Calu3 (cell line): ENCODE results near the gene C1orf35. TPM values are rescaled to one million over a fixed set of nuclear protein-coding genes. Genes with fewer than 3 reads are reported as not detected.
A peak's percentile ranks its signal among the peaks of the same experiment; 100 is the strongest.

Experiments used
- BruUV-seq: library from RNA; stranded (reverse); fragments of 400-500 nt; replicated peaks from 2 replicates; lab custom pipeline; 2021; lab: Mats Ljungman, UMichigan
- CTCF ChIA-PET: fragments of 300-600 bp; sonication (Branson Sonifier 250); formaldehyde crosslinking; loops from one replicate; lab custom pipeline; 2022; ENCODE audit warnings: antibody characterized with exemption; lab: Charles Lee
- DNase-seq: peaks from one replicate; pipeline ENCODE4 v3.0.0; 2022
- H3K27ac Mint-ChIP-seq: one replicate; pipeline ENCODE4 v1.8.0; 2022; ENCODE audit warnings: mixed read lengths; ENCODE audit not compliant: unreplicated experiment
- H3K27me3 Mint-ChIP-seq: one replicate; pipeline ENCODE4 v1.8.0; 2022; ENCODE audit warnings: mixed read lengths; ENCODE audit not compliant: unreplicated experiment
- H3K36me3 Mint-ChIP-seq: one replicate; pipeline ENCODE4 v1.8.0; 2022; ENCODE audit warnings: mild to moderate bottlenecking, moderate library complexity, mixed read lengths; ENCODE audit not compliant: insufficient read depth, unreplicated experiment
- H3K4me1 Mint-ChIP-seq: one replicate; pipeline ENCODE4 v1.8.0; 2022; ENCODE audit warnings: mild to moderate bottlenecking, low read depth, mixed read lengths; ENCODE audit not compliant: unreplicated experiment
- H3K4me3 Mint-ChIP-seq: one replicate; pipeline ENCODE4 v1.8.0; 2022; ENCODE audit warnings: mild to moderate bottlenecking, low read depth, moderate library complexity, mixed read lengths; ENCODE audit not compliant: unreplicated experiment
- H3K9me3 Mint-ChIP-seq: one replicate; pipeline ENCODE4 v1.8.0; 2022; ENCODE audit warnings: low read depth, mixed read lengths; ENCODE audit not compliant: unreplicated experiment
- CTCF ChIP-seq: fragments of 200-600 bp; IDR thresholded peaks from one replicate; pipeline ENCODE4 v1.8.0; 2022; ENCODE audit warnings: antibody characterized with exemption; ENCODE audit not compliant: unreplicated experiment
- intact Hi-C: fragments of 100-400 bp; cut with micrococcal nuclease; formaldehyde crosslinking; loops from one replicate; pipeline ENCODE4 v1.10.0; 2022; ENCODE audit not compliant: unreplicated experiment
- total RNA-seq: library from RNA; stranded (reverse); gene quantifications from 2 replicates; pipeline ENCODE4 v1.2.3, GENCODE V29; 2022

The C1orf35 gene
- total RNA-seq, 1 experiment from 2014 or later: 38.1 TPM

- BruUV-seq: no TSS peak
- peaks cover 20% of the 10 kb centered on the region for H3K4me1 Mint-ChIP-seq
- intact Hi-C loops: no loop called here
- H3K27ac Mint-ChIP-seq: no peak overlapping the region
- H3K4me3 Mint-ChIP-seq: peak overlapping the region; percentile 84
- TF ChIP-seq CTCF: no peak
- CTCF ChIA-PET: interaction anchor here (1.0 kb wide), 1 partner anchor 21 kb away, joined by 3 read pairs; the partner anchor contains the start of gene IBA57
- H3K27me3 Mint-ChIP-seq: no peaks in the 10 kb centered on the region
- no peaks in the 10 kb centered on the region for H3K9me3 Mint-ChIP-seq
- peaks cover 65% of the 10 kb centered on the region for H3K36me3 Mint-ChIP-seq
- DNase-seq: no peak
These were observed 41.3 kb upstream of the C1orf35 start for GRCh38 chr1:228144193-228144992.

GRCh38 chr1:228143480-228144192 is 40.5 kb upstream of the C1orf35 start:
- H3K4me1 Mint-ChIP-seq: peaks cover 20% of the 10 kb centered on the region
- H3K36me3 Mint-ChIP-seq: peaks cover 59% of the 10 kb centered on the region
- H3K4me3 Mint-ChIP-seq: peak overlapping the region; percentile 84
- DNase-seq: no peak
- CTCF ChIA-PET: no interaction called here
- H3K27ac Mint-ChIP-seq: peak overlapping the region; percentile 18
- no peaks in the 10 kb centered on the region for H3K9me3 Mint-ChIP-seq
- H3K27me3 Mint-ChIP-seq: no peaks in the 10 kb centered on the region
- BruUV-seq: no TSS peak
- TF ChIP-seq CTCF: no peak
- intact Hi-C loops: no loop called here

- CTCF ChIA-PET: interaction anchor here (0.7 to 2.1 kb wide), 2 partner anchors 12 to 23 kb away, joined by 4 to 6 read pairs; partner anchors contain the start of gene IBA57
- H3K27me3 Mint-ChIP-seq: no peaks in the 10 kb centered on the region
- peaks cover 20% of the 10 kb centered on the region for H3K4me1 Mint-ChIP-seq
- no peak overlapping the region for H3K27ac Mint-ChIP-seq
- no peak for DNase-seq
- peaks cover 55% of the 10 kb centered on the region for H3K36me3 Mint-ChIP-seq
- no TSS peak for BruUV-seq
- TF ChIP-seq CTCF: no peak
- peak overlapping the region; percentile 84 for H3K4me3 Mint-ChIP-seq
- H3K9me3 Mint-ChIP-seq: no peaks in the 10 kb centered on the region
- intact Hi-C loops: no loop called here
These were observed 39.6 kb upstream of the C1orf35 start for GRCh38 chr1:228142701-228143136.

DNA sequence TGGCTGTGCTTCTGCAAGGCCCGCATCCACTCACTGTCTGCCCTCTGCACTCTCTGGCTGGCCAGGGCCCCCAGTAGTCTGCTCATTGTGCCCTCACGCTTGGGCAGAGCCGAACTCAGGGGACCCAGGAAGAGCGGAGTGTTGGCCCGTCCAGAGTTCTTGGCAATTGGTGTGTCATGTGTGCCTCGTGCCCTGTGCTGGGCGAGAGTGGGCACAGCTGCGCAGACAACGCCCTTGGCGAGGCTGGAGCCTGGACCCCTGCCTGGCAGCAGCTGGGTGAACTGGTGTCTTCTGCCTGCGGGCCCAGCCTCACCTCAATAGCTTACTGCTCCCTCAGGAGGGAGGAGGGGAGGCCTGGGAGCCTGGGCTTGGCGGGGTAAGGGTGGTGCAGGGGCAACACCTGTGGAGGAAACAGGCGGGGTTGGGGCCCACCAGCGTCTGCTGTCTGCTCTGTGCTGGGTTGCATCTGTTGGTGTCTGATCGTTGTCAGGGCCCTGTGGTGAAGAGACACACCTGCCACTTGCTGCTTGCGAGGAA is 39.1 kb upstream of the C1orf35 start:
- Mint-ChIP-seq H3K36me3 (peaks cover 50% of the 10 kb centered on the region), H3K27me3 (no peaks in the 10 kb centered on the region), H3K4me3 (peak overlapping the region; percentile 84), H3K9me3 (no peaks in the 10 kb centered on the region), H3K4me1 (peaks cover 20% of the 10 kb centered on the region), H3K27ac (no peak overlapping the region)
- intact Hi-C loops: no loop called here
- no peak for TF ChIP-seq CTCF
- CTCF ChIA-PET: interaction anchor here (0.9 to 2.1 kb wide), 2 partner anchors 11 kb away, joined by 3 to 4 read pairs; no protein-coding TSS in a partner anchor
- no peak for DNase-seq
- BruUV-seq: no TSS peak
